ENCODE measurements around the gene GNAT2. TPM values are rescaled to one million over a fixed set of nuclear protein-coding genes. Genes with fewer than 3 reads are reported as not detected.

Gene GNAT2
- total RNA-seq, 2 experiments from 2014 or later: 0.81 to 0.88 TPM

GRCh38 chr1:109640285-109640865 lies 21.0 kb upstream of the GNAT2 start:
- Mint-ChIP-seq H3K27ac (no peak overlapping the region), H3K9me3 (no peaks in the 10 kb centered on the region), H3K36me3 (ENCODE audit: low read depth) (no peaks in the 10 kb centered on the region), H3K27me3 (no peaks in the 10 kb centered on the region), H3K4me3 (no peak overlapping the region), H3K4me1 (ENCODE audit: low read depth) (peaks cover 8% of the 10 kb centered on the region)
- TF ChIP-seq CTCF (IDR thresholded peaks at IDR 0.05): peak; percentile 93
- ChIA-PET POLR2A (interaction anchor here (0.6 to 1.7 kb wide), 6 partner anchors 11 to 343 kb away, joined by 3 to 4 read pairs (median 3); partner anchors contain the start of genes AHCYL1, AMPD2, GNAT2 and GSTM1), CTCF (interaction anchor here (0.6 to 18.5 kb wide), 80 partner anchors 10 to 420 kb away, joined by 3 to 294 read pairs (median 6); partner anchors contain the start of genes AHCYL1, AMPD2, CSF1 and GNAI3)
- intact Hi-C loops (cut with micrococcal nuclease): loop anchor here (5.0 kb wide), 2 partner anchors 93 to 342 kb away; partner anchors contain the start of genes AHCYL1 and GNAI3
- ATAC-seq: peak; percentile 82
- peak; percentile 97 for DNase-seq

GRCh38 chr1:109639841-109640184 lies 20.4 kb upstream of the GNAT2 start:
- ChIA-PET CTCF (interaction anchor here (0.6 to 18.5 kb wide), 77 partner anchors 10 to 421 kb away, joined by 3 to 294 read pairs (median 6); partner anchors contain the start of genes AHCYL1, AMPD2, CSF1 and GNAI3), POLR2A (interaction anchor here (0.6 to 1.7 kb wide), 6 partner anchors 11 to 344 kb away, joined by 3 to 4 read pairs (median 4); partner anchors contain the start of genes AHCYL1, AMPD2, GNAT2 and GSTM1)
- Mint-ChIP-seq H3K4me3 (no peak overlapping the region), H3K9me3 (no peaks in the 10 kb centered on the region), H3K27me3 (no peaks in the 10 kb centered on the region), H3K36me3 (ENCODE audit: low read depth) (no peaks in the 10 kb centered on the region), H3K27ac (no peak overlapping the region), H3K4me1 (ENCODE audit: low read depth) (peaks cover 12% of the 10 kb centered on the region)
- ATAC-seq: peak; percentile 2
- DNase-seq: no peak
- intact Hi-C loops (cut with micrococcal nuclease): loop anchor here (5.0 kb wide), 2 partner anchors 93 to 342 kb away; partner anchors contain the start of genes AHCYL1 and GNAI3
- no peak for TF ChIP-seq CTCF (IDR thresholded peaks at IDR 0.05)

GRCh38 chr1:109639063-109639840 lies 19.8 kb upstream of the GNAT2 start:
- Mint-ChIP-seq H3K27ac (no peak overlapping the region), H3K4me1 (ENCODE audit: low read depth) (peaks cover 18% of the 10 kb centered on the region), H3K27me3 (no peaks in the 10 kb centered on the region), H3K4me3 (no peak overlapping the region), H3K9me3 (no peaks in the 10 kb centered on the region), H3K36me3 (ENCODE audit: low read depth) (no peaks in the 10 kb centered on the region)
- POLR2A ChIA-PET: interaction anchor here (0.6 to 1.7 kb wide), 6 partner anchors 12 to 345 kb away, joined by 3 to 4 read pairs (median 4); partner anchors contain the start of genes AHCYL1, AMPD2 and GNAT2
- no peak for TF ChIP-seq CTCF (IDR thresholded peaks at IDR 0.05)
- CTCF ChIA-PET: interaction anchor here (0.6 to 18.5 kb wide), 57 partner anchors 9 to 421 kb away, joined by 3 to 294 read pairs (median 9); partner anchors contain the start of genes AHCYL1, AMPD2, GNAI3 and GNAT2
- no peak for DNase-seq
- intact Hi-C loops (cut with micrococcal nuclease): no loop called here
- no peak for ATAC-seq

- no peak overlapping the region for H3K4me3 Mint-ChIP-seq
- no peaks in the 10 kb centered on the region for H3K36me3 Mint-ChIP-seq (ENCODE audit: low read depth)
- no peak overlapping the region for H3K27ac Mint-ChIP-seq
- CTCF ChIA-PET: interaction anchor here (1.1 to 18.5 kb wide), 10 partner anchors 7 to 347 kb away, joined by 3 to 294 read pairs (median 48); partner anchors contain the start of genes AHCYL1, AMPD2, GNAI3 and GPR61
- ATAC-seq: no peak
- intact Hi-C loops (cut with micrococcal nuclease): no loop called here
- peaks cover 14% of the 10 kb centered on the region for H3K4me1 Mint-ChIP-seq (ENCODE audit: low read depth)
- no peaks in the 10 kb centered on the region for H3K27me3 Mint-ChIP-seq
- H3K9me3 Mint-ChIP-seq: no peaks in the 10 kb centered on the region
- TF ChIP-seq CTCF (IDR thresholded peaks at IDR 0.05): no peak
- DNase-seq: no peak
- POLR2A ChIA-PET: interaction anchor here (0.7 to 1.8 kb wide), 3 partner anchors 9 to 25 kb away, joined by 4 to 5 read pairs (median 4); no protein-coding TSS in a partner anchor
Measured at GRCh38 chr1:109637446-109637845, 18.0 kb upstream of the GNAT2 start.
